RWPE1 (cell line): ENCODE results near the gene A1BG.
"Not testable (repeated sequence)": the region's sequence is repeated elsewhere in the genome, so short reads cannot be mapped to it uniquely, and the experiment has no call there.

ENCODE experiments used
- CTCF ChIA-PET: fragments of 350-600 bp; sonication (Branson Sonifier 250); formaldehyde crosslinking; extraction: SDS; loops from one replicate; lab custom pipeline; 2021; lab: Yijun Ruan, JAX
- POLR2A ChIA-PET: fragments of 400-600 bp; formaldehyde crosslinking; extraction: SDS; loops from one replicate; lab custom pipeline; 2020; ENCODE audit warnings: antibody characterized with exemption; ENCODE audit not compliant: low non-redundant PET; lab: Yijun Ruan, JAX
- DNase-seq: peaks from one replicate; pipeline ENCODE4 v3.0.0; 2012; ENCODE audit warnings: low spot score
- H3K27ac ChIP-seq: fragments of 450-650 bp; 2 replicates; pipeline ENCODE4 v1.5.1; 2017
- TF ChIP-seq, protein P1 (sequence below): fragments of 450-650 bp; conservative IDR thresholded peaks from 2 replicates; pipeline ENCODE4 v1.5.1; 2017; ENCODE audit warnings: low read depth, mild to moderate bottlenecking

The A1BG gene

DNA sequence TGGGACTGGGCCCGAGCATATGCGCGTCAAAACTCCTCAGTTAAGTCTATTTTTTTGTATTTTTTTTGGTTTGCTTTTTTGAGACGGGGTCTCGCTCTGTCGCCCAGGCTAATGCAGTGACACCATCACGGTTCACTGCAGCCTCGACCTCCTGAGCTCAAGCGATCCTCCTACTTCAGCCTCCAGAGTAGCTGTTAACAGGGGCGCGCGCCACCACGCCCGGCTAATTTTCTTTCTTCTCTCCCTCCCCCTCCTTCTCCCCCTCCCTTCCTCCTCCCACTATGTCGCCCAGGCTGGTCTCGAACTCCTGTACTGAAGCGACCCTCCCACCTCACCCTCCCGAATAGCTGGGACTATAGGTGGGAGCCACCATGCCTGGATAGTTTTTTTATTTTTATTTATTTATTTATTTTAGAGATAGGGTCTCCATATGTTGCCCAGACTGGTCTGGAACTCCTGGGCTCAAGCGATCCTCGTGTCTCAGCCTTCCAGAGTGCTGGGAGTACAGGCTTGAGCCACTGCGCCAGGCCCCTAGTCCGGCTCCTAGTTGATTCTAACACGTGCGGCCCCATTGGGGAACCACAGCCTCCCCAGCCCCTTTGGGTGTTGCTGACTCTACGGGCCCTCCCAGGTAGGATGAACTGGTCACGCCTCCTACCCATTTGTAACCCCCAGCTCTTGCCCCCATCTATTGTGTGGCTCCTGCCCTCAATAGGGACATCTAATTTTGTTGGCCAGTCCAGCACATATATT is 28.3 kb upstream of the A1BG start:
- POLR2A ChIA-PET: interaction anchor here (0.8 to 1.1 kb wide), 2 partner anchors 14 to 19 kb away, joined by 4 to 7 read pairs; partner anchors contain the start of genes RNF225 and ZNF497
- DNase-seq: no peak
- CTCF ChIA-PET: no interaction called here
- H3K27ac ChIP-seq: peak overlapping the region; percentile 98
- TF ChIP-seq, protein P1, sequence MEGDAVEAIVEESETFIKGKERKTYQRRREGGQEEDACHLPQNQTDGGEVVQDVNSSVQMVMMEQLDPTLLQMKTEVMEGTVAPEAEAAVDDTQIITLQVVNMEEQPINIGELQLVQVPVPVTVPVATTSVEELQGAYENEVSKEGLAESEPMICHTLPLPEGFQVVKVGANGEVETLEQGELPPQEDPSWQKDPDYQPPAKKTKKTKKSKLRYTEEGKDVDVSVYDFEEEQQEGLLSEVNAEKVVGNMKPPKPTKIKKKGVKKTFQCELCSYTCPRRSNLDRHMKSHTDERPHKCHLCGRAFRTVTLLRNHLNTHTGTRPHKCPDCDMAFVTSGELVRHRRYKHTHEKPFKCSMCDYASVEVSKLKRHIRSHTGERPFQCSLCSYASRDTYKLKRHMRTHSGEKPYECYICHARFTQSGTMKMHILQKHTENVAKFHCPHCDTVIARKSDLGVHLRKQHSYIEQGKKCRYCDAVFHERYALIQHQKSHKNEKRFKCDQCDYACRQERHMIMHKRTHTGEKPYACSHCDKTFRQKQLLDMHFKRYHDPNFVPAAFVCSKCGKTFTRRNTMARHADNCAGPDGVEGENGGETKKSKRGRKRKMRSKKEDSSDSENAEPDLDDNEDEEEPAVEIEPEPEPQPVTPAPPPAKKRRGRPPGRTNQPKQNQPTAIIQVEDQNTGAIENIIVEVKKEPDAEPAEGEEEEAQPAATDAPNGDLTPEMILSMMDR: no peak

DNA sequence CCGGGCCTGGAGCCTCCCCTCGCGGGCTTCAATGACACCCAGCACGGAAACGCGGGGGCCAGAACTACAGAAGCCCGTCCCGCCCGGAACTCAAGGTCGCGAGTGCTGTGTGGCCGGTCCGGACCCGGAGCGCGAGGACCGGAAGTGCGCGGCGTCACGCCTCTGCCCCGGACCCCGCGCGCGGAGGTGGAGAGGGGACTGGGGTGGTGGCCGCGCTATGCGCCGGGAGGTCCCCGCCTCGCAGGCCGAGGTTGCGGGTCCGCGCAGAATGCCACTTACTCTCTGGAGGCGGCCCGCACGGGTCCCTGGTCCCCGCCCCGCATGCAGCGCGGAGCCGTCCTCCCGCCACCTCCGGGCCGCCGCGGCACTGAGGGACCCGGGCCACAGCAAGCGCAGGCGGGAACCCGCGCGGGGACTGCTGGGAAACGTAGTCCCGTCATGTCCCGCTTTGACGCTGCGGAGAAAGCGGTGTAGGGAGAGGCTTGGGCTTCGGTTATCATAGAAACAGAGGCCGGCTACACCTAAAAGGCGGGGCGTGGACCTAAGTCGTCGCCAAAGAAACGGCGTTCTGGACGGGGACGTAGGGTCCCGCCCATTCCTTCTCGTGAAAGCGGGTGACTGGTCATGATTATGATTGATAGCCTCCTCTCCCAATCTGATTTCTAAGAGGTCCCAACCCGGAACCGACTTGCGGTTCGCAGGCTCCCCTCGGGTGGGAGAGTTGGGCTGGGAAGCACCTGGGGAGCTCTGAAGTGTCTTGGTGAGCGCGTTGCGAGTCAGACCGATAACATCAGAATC is 27.6 kb upstream of the A1BG start, which contains the start of gene ZNF837:
ZNF837 (minus strand) TSS at position 369 of the 798 bp plus-strand sequence. CDS start 11,698 bp downstream, outside the sequence.
- DNase-seq: peak; percentile 97
- peak within 1 kb of the TSS; percentile 98 for H3K27ac ChIP-seq
- ChIA-PET POLR2A (interaction anchor here (0.8 to 1.1 kb wide), 2 partner anchors 15 to 18 kb away, joined by 4 to 7 read pairs; partner anchors contain the start of genes RNF225 and ZNF497), CTCF (no interaction called here)
- TF ChIP-seq, protein P1: no peak

DNA sequence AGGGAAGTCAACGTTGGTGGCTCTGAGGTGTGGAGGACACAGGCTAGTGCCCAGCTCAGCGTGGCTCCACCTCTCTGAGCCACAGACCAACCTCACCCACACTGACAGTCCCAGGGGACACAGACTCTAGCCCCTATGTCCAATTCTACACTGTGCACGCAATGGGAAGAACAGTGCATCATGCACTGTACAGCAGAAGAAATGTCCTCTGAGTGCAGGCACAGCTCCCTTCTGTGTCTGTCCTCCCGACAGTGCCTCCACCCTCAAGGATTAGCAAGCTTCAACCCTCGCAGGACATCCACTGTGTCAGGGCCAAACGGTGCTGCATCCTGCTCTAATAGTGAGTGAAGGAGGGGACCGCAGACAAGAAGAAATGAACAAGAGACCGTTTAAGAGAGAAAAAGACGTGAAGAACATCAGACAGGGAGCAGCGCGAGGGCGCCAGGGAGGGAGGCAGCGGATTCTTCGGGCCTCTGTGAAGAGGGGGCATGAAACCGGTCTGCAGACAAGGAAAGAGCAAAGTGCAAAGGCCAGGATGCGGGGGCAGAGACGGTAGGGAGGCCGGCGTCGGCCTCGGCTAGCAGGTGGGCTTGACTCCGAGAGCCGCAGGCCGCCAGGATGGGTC is 26.9 kb upstream of the A1BG start:
- no peak for DNase-seq
- peak overlapping the region; percentile 98 for H3K27ac ChIP-seq
- CTCF ChIA-PET: no interaction called here
- TF ChIP-seq, protein P1: no peak
- POLR2A ChIA-PET: interaction anchor here (0.6 to 0.8 kb wide), 3 partner anchors 15 to 194 kb away, joined by 3 to 7 read pairs (median 3); no protein-coding TSS in a partner anchor

DNA sequence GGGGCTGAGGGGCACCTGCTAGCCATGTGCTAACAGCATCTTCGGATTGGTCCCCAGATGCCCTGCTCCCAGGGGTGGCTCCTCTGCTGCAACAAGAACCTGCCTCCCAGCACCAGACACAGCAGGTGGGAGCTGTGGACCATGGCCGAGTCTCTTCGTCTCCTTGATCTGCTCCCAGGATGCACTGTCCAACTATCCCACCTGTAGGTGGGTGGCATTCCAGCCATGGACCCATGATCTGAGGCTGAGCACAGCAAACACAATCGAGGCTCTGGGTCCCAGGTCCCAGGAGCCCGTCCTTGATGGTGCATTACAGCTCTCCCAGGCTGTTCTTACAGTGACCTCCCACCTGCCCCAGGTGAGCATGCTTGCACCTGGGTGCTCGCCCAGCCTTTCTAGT is 26.0 kb upstream of the A1BG start:
- CTCF ChIA-PET: no interaction called here
- peak overlapping the region; percentile 98; the same call in 1 of the 2 replicates for H3K27ac ChIP-seq
- no peak for DNase-seq
- TF ChIP-seq, protein P1: no peak
- POLR2A ChIA-PET: interaction anchor here (0.6 to 0.8 kb wide), 2 partner anchors 14 to 146 kb away, joined by 3 read pairs; no protein-coding TSS in a partner anchor

DNA sequence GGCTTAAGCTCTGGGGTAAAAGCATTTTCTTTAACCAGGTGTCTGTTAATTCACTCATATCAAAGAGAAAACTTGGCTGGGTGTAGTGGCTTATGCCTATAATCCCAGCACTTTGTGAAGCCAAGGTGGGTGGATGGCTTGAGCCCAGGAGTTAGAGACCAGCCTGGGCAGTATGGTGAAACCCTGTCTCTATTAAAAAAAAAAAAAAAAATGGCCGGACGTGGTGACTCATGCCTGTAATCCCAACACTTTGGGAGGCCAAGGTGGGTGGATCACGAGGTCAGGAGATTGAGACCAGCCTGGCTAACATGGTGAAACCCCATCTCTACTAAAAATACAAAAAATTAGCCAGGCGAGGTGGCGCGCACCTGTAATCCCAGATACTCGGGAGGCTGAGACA is 23.4 kb upstream of the A1BG start:
- DNase-seq, CTCF ChIA-PET, H3K27ac ChIP-seq: not testable (repeated sequence)
- POLR2A ChIA-PET: interaction anchor here (0.6 to 0.7 kb wide), 2 partner anchors 52 to 157 kb away, joined by 3 to 5 read pairs; no protein-coding TSS in a partner anchor

DNA sequence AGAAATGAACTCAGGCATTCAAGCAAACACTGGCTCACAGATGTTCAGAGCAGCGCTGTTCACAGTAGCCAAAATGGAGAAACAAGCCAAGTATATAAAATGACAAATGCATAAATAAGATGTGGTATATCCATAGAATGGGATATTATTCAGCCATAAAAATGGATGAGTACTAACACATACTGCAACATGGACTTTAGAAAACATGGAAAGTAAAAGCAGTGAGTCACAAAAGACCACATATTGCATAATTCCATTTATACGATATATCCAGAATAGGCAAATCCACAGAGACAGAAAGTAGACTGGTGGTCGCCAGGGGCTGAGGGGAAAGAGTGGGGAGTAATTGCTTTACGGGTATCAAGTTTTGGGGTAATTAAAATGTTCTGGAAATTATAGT is 20.9 kb upstream of the A1BG start:
- ChIA-PET CTCF (no interaction called here), POLR2A (interaction anchor here (1.0 kb wide), 1 partner anchor 14 kb away, joined by 4 read pairs; no protein-coding TSS in a partner anchor)
- TF ChIP-seq, protein P1: no peak
- no peak for DNase-seq
- no peak overlapping the region for H3K27ac ChIP-seq
